ENCODE data around the gene FCRLB. TPM values are rescaled to one million over a fixed set of nuclear protein-coding genes. Genes with fewer than 3 reads are reported as not detected.

The FCRLB gene
- 1.5 and 4.0 TPM in 2 replicates for total RNA-seq (2011; cell fraction: chromatin; rRNA removed; ENCODE audit: low replicate concordance)
- total RNA-seq (2011; cell fraction: nucleolus; rRNA removed), result 3.3 and 4.5 TPM in 2 replicates
- total RNA-seq (2011; cell fraction: nucleoplasm; rRNA removed), result 2.9 and 5.1 TPM in 2 replicates
- total RNA-seq (2014; rRNA removed) (2.8 and 5.1 TPM in 2 replicates), total RNA-seq (2014; rRNA removed; fragmentation: Illumina TruSeq; extraction: Trizol) (1.2 and 1.4 TPM in 2 replicates), total RNA-seq (2015; rRNA removed; fragmentation: Illumina TruSeq; extraction: Trizol) (2.3 and 2.5 TPM in 2 replicates), total RNA-seq (2021) (2.4 and 3.1 TPM in 2 replicates), polyA plus RNA-seq (2011; rRNA removed) (1.2 and 1.3 TPM in 2 replicates), polyA plus RNA-seq (2014; fragmentation: Illumina TruSeq; extraction: Trizol) (1.1 and 1.6 TPM in 2 replicates), polyA plus RNA-seq (2014; fragmentation: Nextera tagmentation; extraction: Ambion mirVana) (under 1 TPM; 0.20 to 0.25 TPM), polyA plus RNA-seq (2014; rRNA removed) (2.1 and 4.6 TPM in 2 replicates), polyA minus RNA-seq (2011; rRNA and poly(A)+ RNA removed) (0.51 and 0.91 TPM in 2 replicates), Bru-seq, nascent RNA (percentile 49 among the genes with signal in this experiment), BruChase-seq, experiment 1, labeled RNA remaining after a 2-hour chase (percentile 32 among the genes with signal in this experiment), BruChase-seq, experiment 2, labeled RNA remaining after a 6-hour chase (percentile 37 among the genes with signal in this experiment)
- 1.0 and 3.4 TPM in 2 replicates for polyA plus RNA-seq (2011; cell fraction: cytosol; rRNA removed)
- 3.2 and 8.8 TPM in 2 replicates for polyA plus RNA-seq (2011; cell fraction: nucleus; rRNA removed)
- polyA plus RNA-seq (2012), result 4.6 and 4.8 TPM in 2 replicates
- polyA minus RNA-seq (2011; cell fraction: cytosol; rRNA and poly(A)+ RNA removed), result 0.95 and 2.2 TPM in 2 replicates
- 1.9 and 3.6 TPM in 2 replicates for polyA minus RNA-seq (2011; cell fraction: nucleus; rRNA and poly(A)+ RNA removed)
- long read RNA-seq, experiment 1, transcript FCRLB-206 (2 exons, 1,989 nt), result major isoform, 5 of 12 reads
- long read RNA-seq, experiment 1, partial matches to known transcripts, result 4 of 12 reads
- long read RNA-seq, experiment 1, other reads (novel, unspliced or antisense), result 3 of 12 reads
- long read RNA-seq, experiment 2, result 0 reads
- long read RNA-seq, experiment 3, partial matches to known transcripts, result 0 of 2 reads
- long read RNA-seq, experiment 3, other reads (novel, unspliced or antisense), result 0 of 2 reads

- TF ChIP-seq ZFP30 (CRISPR knock-in tag; IDR thresholded peaks at IDR 0.05; ENCODE audit: borderline replicate concordance) (no peak), MAZ (CRISPR knock-in tag; conservative IDR thresholded peaks at IDR 0.05 in 1 of 2, IDR thresholded peaks at IDR 0.05 in 1 of 2) (no peak; a peak in 1 of 4 replicates), PYGO2 (tag; IDR thresholded peaks at IDR 0.05) (no peak), BRD4 (IDR thresholded peaks at IDR 0.05) (peak; percentile 55; the same call in 1 of the 2 replicates), PRDM10 (IDR thresholded peaks at IDR 0.05; ENCODE audit: partially characterized antibody) (peak; percentile 63), ARID2 (IDR thresholded peaks at IDR 0.05) (no peak), IRF1 (CRISPR knock-in tag; IDR thresholded peaks at IDR 0.05; ENCODE audit: borderline replicate concordance) (no peak)
- Histone ChIP-seq H3K4me2 (ENCODE audit: insufficient read depth, low read length) (peak within 1 kb of the TSS; percentile 50), H3K4me3 (no peak within 1 kb of the TSS), H3K9me3 (replicated peaks; ENCODE audit: control insufficient read depth, insufficient read depth, low read depth, low read length) (no peaks in the 10 kb centered on the region), H3K9ac (ENCODE audit: insufficient read depth in 1 of 2, low read depth in 2 of 2, low read length in 2 of 2) (peak within 1 kb of the TSS; percentile 18 to 30; a peak in 3 of 4 replicates), H3K9me1 (ENCODE audit: control insufficient read depth, insufficient read depth, low read length) (no peaks in the 10 kb centered on the region), H3K27me3 (ENCODE audit: control insufficient read depth in 2 of 2, insufficient read depth in 2 of 2, low read length in 2 of 2) (no peaks in the 10 kb centered on the region), H4K20me1 (replicated peaks; ENCODE audit: control insufficient read depth, insufficient read depth, low read length) (no peaks in the 10 kb centered on the region), H3K36me3 (ENCODE audit: control insufficient read depth, insufficient read depth, low read length) (no peaks in the 10 kb centered on the region), H3K27ac (ENCODE audit: extremely low read depth, low read depth, low read length) (peak within 1 kb of the TSS; percentile 70), H2AFZ (ENCODE audit: low read depth, low read length) (peak within 1 kb of the TSS; percentile 75), H3K4me1 (replicated peaks in 1 of 2; ENCODE audit: control insufficient read depth in 2 of 2, insufficient read depth in 2 of 2, low read length in 2 of 2) (peaks cover 32 to 45% of the 10 kb centered on the region in 2 experiments), H3K79me2 (ENCODE audit: control insufficient read depth, insufficient read depth, low read length) (peaks cover 7% of the 10 kb centered on the region; the same call in 2 of the 3 replicates)
- intact Hi-C loops (cut with micrococcal nuclease), result loop anchor here (2.0 kb wide), 1 partner anchor 14 kb away; the partner anchor contains the start of gene FCRLA
- ATAC-seq, result no peak; the same call in 2 of the 3 replicates
- no peak for FAIRE-seq
- CTCF ChIA-PET (ENCODE audit: low intra/inter-chr PET ratio), result no interaction called here
- BruUV-seq (replicated peaks), result no TSS peak
- in situ Hi-C loops (cut with MboI), result no loop called here
- 5% methylated on average over 4 of the region's 4 CpGs for WGBS (ENCODE audit: insufficient coverage, low coverage, missing lambda C conversion rate)
- POLR2A ChIA-PET, result interaction anchor here (1.0 to 1.7 kb wide), 3 partner anchors 14 to 215 kb away, joined by 3 to 4 read pairs (median 3); partner anchors contain the start of genes FCGR2A and FCRLA
- DNase-seq (ENCODE audit: extremely low read depth in 1 of 4, low spot score in 3 of 4), result no peak
Measured at GRCh38 chr1:161720956-161721737, at the start of gene FCRLB. FCRLB (plus strand) TSS chr1:161721544; CDS start chr1:161722673, 1,129 bp downstream.

Measured in K562 (cell line).